ENCODE measurements around the gene MATCAP1. TPM values are rescaled to one million over a fixed set of nuclear protein-coding genes. Genes with fewer than 3 reads are reported as not detected.

Gene MATCAP1
- total RNA-seq, 1 experiment from 2014 or later: 22.2 TPM

- Mint-ChIP-seq H3K4me1 (ENCODE audit: low read depth, unreplicated experiment) (peaks cover 7% of the 10 kb centered on the region), H3K9me3 (ENCODE audit: unreplicated experiment) (no peaks in the 10 kb centered on the region), H3K36me3 (ENCODE audit: insufficient read depth, unreplicated experiment) (peaks cover 8% of the 10 kb centered on the region), H3K4me3 (ENCODE audit: unreplicated experiment) (no peak overlapping the region), H3K27ac (ENCODE audit: unreplicated experiment) (peak overlapping the region; percentile 10), H3K27me3 (ENCODE audit: insufficient read depth, unreplicated experiment) (peaks cover 3% of the 10 kb centered on the region)
- H3K4me1 ChIP-seq: peaks cover 40% of the 10 kb centered on the region
- no peaks in the 10 kb centered on the region for H3K9me3 ChIP-seq
- BruUV-seq (replicated peaks): no TSS peak
- no peaks in the 10 kb centered on the region for H3K36me3 ChIP-seq (ENCODE audit: control insufficient read depth, insufficient read depth, low read length)
- ChIA-PET CTCF (interaction anchor here (0.5 to 3.2 kb wide), 20 partner anchors 9 to 231 kb away, joined by 3 to 39 read pairs (median 5); partner anchors contain the start of genes B3GNT9, ELMO3, FBXL8 and FHOD1), POLR2A (interaction anchor here (0.6 to 3.1 kb wide), 3 partner anchors 13 to 151 kb away, joined by 3 to 10 read pairs (median 5); partner anchors contain the start of gene NOL3)
- intact Hi-C loops (cut with micrococcal nuclease; ENCODE audit: unreplicated experiment): loop anchor here (1.0 to 2.0 kb wide), 6 partner anchors 14 to 238 kb away; partner anchors contain the start of gene ELMO3
- peak overlapping the region; percentile 90 for H3K4me3 ChIP-seq (ENCODE audit: low read depth, low read length)
- no peaks in the 10 kb centered on the region for H3K27me3 ChIP-seq (replicated peaks; ENCODE audit: control insufficient read depth, insufficient read depth, low read length)
- peak; percentile 95 to 97 for DNase-seq
- peak; percentile 91 to 96 for TF ChIP-seq CTCF (IDR thresholded peaks at IDR 0.05; ENCODE audit: insufficient read depth in 1 of 2, low read depth in 1 of 2, low read length in 1 of 2, severe bottlenecking in 1 of 2, unreplicated experiment in 1 of 2)
Observed at GRCh38 chr16:67184995-67185650, 1.4 kb upstream of the MATCAP1 start.

GRCh38 chr16:67184453-67184994 is 761 bp upstream of the MATCAP1 start:
- H3K4me3 Mint-ChIP-seq (ENCODE audit: unreplicated experiment): no peak overlapping the region

More at GRCh38 chr16:67184453-67184994, 761 bp upstream of the MATCAP1 start:
- H3K27me3 ChIP-seq (replicated peaks; ENCODE audit: control insufficient read depth, insufficient read depth, low read length): no peaks in the 10 kb centered on the region
- CTCF ChIA-PET: interaction anchor here (0.5 to 3.2 kb wide), 15 partner anchors 9 to 230 kb away, joined by 3 to 39 read pairs (median 6); partner anchors contain the start of genes B3GNT9, ELMO3, FBXL8 and FHOD1
- BruUV-seq (replicated peaks): no TSS peak
- TF ChIP-seq CTCF (IDR thresholded peaks at IDR 0.05; ENCODE audit: insufficient read depth in 1 of 2, low read depth in 1 of 2, low read length in 1 of 2, severe bottlenecking in 1 of 2, unreplicated experiment in 1 of 2): no peak
- no peaks in the 10 kb centered on the region for H3K9me3 Mint-ChIP-seq (ENCODE audit: unreplicated experiment)
- H3K4me3 ChIP-seq (ENCODE audit: low read depth, low read length): peak overlapping the region; percentile 90
- intact Hi-C loops (cut with micrococcal nuclease; ENCODE audit: unreplicated experiment): loop anchor here (2.0 kb wide), 2 partner anchors 72 to 238 kb away; no protein-coding TSS in a partner anchor
- POLR2A ChIA-PET: interaction anchor here (0.6 to 3.1 kb wide), 3 partner anchors 14 to 150 kb away, joined by 3 to 10 read pairs (median 5); partner anchors contain the start of gene NOL3
- no peaks in the 10 kb centered on the region for H3K9me3 ChIP-seq
- H3K27ac Mint-ChIP-seq (ENCODE audit: unreplicated experiment): no peak overlapping the region
- H3K4me1 ChIP-seq: peaks cover 40% of the 10 kb centered on the region
- peaks cover 8% of the 10 kb centered on the region for H3K36me3 Mint-ChIP-seq (ENCODE audit: insufficient read depth, unreplicated experiment)
- H3K27me3 Mint-ChIP-seq (ENCODE audit: insufficient read depth, unreplicated experiment): peaks cover 3% of the 10 kb centered on the region
- peak in 1 of 2 experiments; percentile 62 for DNase-seq
- H3K4me1 Mint-ChIP-seq (ENCODE audit: low read depth, unreplicated experiment): peaks cover 7% of the 10 kb centered on the region
- no peaks in the 10 kb centered on the region for H3K36me3 ChIP-seq (ENCODE audit: control insufficient read depth, insufficient read depth, low read length)

All from Caco-2 (cell line).